ENCODE results near the gene DNAH14.
"Not testable (repeated sequence)": the region's sequence is repeated elsewhere in the genome, so short reads cannot be mapped to it uniquely, and the experiment has no call there.

DNA sequence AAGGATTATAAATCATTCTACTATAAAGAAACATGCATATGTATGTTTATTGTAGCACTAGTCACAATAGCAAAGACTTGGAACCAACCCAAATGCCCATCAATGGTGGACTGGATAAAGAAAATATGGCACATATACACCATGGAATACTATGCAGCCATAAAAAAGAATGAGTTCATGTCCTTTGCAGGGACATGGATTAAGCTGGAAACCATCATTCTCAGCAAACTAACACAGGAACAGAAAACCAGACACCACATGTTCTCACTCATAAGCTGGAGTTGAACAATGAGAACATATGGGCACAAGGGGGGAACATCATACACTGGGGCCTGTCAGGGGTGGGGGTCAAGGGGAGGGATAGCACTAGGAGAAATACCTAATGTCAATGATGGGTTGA, 300.0 kb downstream of the DNAH14 start:
- TF ChIP-seq CTCF, EZH2phosphoT487 (IDR thresholded peaks at IDR 0.05; ENCODE audit: low read length): not testable (repeated sequence)

Data from MM.1S (cell line).